Sciatic nerve (tissue), 2 donors: Measurements from ENCODE around the gene MDM4. TPM values are rescaled to one million over a fixed set of nuclear protein-coding genes. Genes with fewer than 3 reads are reported as not detected.
"Not testable (repeated sequence)": the region's sequence is repeated elsewhere in the genome, so short reads cannot be mapped to it uniquely, and the experiment has no call there.

Source experiments
- ATAC-seq: fragments of 200-7000 bp; cut with Tn5 transposase; one replicate; pipeline ENCODE4 v1.9.1; 2020; ENCODE audit warnings: mild to moderate bottlenecking, moderate library complexity
- DNase-seq: peaks from one replicate; pipeline ENCODE4 v3.0.0-alpha.2; 2020; ENCODE audit warnings: low spot score
- intact Hi-C: fragments of 100-400 bp; cut with DNase I; formaldehyde crosslinking; loops from one replicate; pipeline ENCODE4 v1.14.2; 2022
- total RNA-seq: library from RNA; stranded (reverse); fragmentation: NEBNext Ultra II Directional; extraction: Animal tissue kit (Norgen Biotek cat#: 25700); gene quantifications from one replicate; pipeline ENCODE4 v1.2.1, GENCODE V29; 2021
- donor health status: DM: no; HTN: no; CAD: no.
- donor health status: DM: no; HTN: no; CAD: no.

MDM4 gene
- total RNA-seq, 1 donor from 2014 or later = 157 TPM

DNA sequence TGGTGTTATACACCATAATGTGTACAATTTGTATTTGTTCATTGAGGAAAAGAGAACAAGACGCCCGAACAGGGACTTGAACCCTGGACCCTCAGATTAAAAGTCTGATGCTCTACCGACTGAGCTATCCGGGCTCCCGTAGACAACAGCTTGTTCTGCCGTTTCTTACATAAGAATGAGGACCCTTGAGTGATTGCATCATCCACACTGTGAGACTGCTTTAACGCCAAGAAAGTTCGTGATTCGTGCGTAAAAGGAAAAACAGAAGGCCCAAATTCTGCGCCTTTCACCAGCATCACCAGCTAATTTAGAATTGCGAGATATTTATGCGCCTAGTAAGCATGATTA is 9.3 kb upstream of the MDM4 start:
- intact Hi-C loops = no loop called here

DNA sequence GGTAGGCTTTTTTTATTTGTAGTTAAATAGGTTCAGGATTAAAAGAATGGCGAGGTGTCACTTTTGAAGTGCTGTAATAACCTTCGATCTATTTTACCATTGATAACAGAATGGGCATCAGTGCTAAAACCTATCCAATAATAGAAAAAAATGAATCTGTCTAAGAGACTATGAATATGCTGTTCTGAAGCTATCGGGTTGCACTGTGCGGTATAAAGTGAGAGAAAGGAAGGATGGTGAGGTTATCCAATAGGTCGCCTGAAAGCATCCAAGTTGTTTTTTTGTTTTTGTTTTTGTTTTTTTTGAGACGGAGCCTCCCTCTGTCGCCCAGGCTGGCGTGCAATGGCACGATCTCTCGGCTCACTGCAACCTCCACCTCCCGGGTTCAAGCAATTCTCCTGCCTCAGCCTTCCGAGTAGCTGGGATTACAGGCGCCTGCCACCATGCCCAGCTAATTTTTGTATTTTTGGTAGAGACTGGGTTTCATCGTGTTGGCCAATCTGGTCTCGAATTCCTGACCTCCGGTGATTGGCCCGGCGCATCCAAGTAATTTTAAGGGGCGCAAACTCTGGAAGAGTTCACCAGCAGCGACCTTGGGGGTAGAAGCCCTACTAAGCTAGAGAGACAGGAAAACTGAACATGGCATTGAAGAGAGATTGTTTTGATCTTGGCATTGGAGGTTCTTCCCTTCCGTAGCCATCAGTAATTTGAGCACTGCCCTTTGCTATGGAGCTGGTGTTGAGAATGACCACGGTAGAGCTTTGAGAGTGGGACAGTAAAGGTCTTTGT is 8.7 kb upstream of the MDM4 start:
- DNase-seq (no peak), ATAC-seq (peak; percentile 31)
- intact Hi-C loops = no loop called here

More for the DNA sequence above, 9.3 kb upstream of the MDM4 start:
- ATAC-seq (peak; percentile 92), DNase-seq (peak; percentile 87)

DNA sequence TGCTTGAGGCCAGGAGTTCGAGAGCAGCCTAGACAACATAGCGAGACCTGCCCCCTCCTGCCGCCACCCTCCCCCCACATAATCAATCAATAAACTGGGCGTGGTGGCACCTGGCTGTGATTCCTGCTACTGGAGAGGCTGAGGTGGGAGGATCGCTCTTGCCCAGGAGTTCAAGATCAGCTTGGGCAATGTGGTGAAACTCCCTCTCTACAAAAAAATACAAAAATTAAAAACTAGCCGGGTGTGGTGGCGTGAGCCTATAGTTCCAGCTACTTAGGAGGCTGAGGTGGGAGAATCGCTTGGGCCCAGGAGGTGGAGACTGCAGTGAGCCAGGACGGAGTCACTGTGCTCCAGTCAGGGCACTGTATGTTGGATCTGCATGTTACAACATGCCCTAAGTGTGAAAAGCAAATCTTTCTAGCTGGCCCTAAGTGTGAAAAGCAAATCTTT is 7.0 kb upstream of the MDM4 start:
- DNase-seq (no peak), ATAC-seq (no peak)
- intact Hi-C loops = no loop called here

GRCh38 chr1:204511366-204511765 is 4.8 kb upstream of the MDM4 start:
- intact Hi-C loops = no loop called here
- DNase-seq (no peak), ATAC-seq (no peak)

DNA sequence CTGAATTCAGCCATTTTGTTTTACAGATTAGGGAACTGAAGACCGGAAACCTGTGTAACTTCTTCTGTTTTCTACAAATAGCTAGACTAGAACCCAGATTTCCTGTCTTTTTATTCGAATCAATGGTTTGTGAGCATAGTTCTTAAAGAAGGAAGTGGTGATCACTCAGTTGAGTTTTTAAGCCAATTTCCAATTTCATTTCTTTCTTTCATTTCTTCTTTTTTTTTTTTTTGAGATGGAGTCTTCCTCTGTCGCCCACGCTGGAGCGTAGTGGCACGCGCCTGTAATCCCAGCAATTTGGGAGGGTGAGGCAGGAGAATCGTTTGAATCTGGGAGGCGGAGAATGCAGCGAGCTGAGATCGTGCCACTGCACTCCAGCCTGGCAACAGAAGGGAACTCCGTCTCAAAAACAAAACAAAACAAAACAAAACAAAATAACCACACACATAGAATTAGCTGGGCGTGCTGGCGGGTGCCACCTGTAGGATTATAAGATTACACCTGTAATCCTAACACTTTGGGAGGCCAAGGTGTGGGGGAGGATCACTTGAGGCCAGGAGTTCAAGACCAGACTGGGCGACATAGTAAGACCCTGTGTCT is 3.0 kb upstream of the MDM4 start:
- DNase-seq (no peak), ATAC-seq (no peak)
- intact Hi-C loops = no loop called here

GRCh38 chr1:204514828-204515227 is 1.4 kb upstream of the MDM4 start:
- no peak for ATAC-seq
- DNase-seq = no peak
- intact Hi-C loops = no loop called here

- DNase-seq, intact Hi-C loops, ATAC-seq: not testable (repeated sequence)
Observed at GRCh38 chr1:204517382-204517781, 1.2 kb downstream of the MDM4 start.

- intact Hi-C loops = no loop called here
- DNase-seq = no peak
- peak; percentile 6 for ATAC-seq
Observed at GRCh38 chr1:204520834-204521709, 4.9 kb downstream of the MDM4 start.

DNA sequence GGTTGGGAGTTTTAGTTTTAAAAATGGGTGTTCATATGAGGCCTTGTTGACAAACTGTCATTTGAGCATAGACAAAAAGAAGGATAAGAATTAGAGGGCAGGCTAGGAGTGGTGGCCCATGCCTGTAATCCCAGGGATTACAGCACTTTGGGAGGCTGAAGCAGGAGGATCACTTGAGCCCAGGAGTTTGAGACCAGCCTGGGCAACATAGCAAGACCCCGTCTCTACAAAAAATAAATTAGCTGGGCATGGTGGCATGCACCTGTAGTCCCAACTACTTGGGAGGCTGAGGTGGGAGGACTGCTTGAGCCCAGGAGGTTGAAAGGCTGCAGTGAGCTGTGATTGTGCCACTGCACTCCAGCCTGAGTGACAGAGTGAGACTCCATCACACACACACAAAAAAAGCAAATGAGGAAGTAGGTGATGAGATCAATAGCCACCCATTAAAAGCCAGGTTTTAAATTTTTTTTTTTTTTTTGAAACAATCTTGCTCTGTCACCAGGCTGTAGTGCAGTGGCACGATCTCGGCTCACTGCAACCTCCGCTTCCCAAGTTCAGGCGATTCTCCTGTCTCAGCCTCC is 5.8 kb downstream of the MDM4 start:
- intact Hi-C loops, ATAC-seq, DNase-seq: not testable (repeated sequence)

GRCh38 chr1:204523605-204524215 is 7.5 kb downstream of the MDM4 start:
- ATAC-seq (no peak), DNase-seq (no peak)
- intact Hi-C loops = no loop called here

DNA sequence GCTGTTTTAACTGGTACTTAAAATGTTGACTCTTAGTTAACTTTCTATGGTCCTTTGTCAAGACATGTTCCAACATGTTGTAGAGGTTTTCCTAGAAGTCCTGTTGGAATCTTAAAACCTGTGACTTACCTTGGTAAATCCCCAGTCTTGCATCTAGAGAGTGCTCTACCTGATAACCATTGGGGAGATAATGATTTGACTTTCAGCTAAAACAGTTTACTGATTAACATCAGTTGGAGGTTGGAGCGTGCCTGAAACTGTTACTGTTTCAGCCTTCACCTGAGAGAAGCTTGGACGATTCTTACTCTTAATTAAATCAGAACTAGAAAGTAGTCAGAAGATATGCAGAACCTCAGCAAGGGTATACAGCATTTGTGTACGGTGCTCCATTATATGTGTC is 8.8 kb downstream of the MDM4 start:
- intact Hi-C loops = no loop called here
- DNase-seq (no peak), ATAC-seq (no peak)

GRCh38 chr1:204528241-204528640 is 12.0 kb downstream of the MDM4 start:
- DNase-seq (no peak), ATAC-seq (no peak)
- intact Hi-C loops = no loop called here

DNA sequence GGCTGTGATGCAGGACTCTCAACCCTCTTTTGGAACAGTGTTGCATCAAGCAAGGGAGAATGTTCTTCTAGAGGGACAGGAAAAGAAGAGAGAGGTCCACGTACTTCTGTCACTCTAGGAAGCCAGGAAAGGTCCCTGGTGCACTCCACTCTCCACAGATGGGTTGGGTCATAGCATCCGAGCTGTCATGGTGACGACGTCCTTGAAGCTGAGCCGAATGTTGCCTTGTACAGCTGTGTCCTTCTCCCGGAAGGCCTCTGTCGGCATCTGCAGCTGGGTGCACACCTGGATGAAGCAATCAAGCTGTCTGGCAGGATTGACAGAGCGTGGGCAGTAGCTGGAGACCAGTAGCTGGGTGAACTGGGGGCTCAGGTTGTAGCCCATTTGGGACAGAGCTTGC is 12.5 kb downstream of the MDM4 start:
- ATAC-seq (no peak), DNase-seq (no peak)
- intact Hi-C loops = no loop called here

DNA sequence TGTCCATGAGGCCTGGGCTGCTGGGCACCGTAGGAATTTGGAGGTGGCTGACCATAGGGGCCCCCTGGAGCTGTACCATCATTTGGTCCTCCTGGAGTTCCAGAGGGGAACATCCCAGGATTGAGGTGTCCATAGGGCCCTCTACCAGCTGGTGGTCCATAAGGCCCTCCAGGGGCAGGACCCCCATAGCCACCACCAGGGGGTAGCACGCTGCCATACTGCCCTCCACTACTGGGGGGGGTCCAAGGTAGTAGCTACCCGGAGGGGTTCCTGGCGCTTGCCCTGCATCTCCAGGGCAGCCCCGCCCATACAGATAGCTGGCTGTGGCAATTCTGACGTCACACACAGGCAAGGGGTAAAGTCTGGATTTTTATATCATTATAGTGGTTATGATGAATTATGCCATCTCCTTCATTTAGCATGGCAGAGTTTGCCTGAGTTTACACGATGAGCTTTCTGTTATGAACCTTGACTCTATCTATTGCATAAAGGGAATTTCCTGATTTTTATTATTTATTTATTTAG is 13.2 kb downstream of the MDM4 start:
- ATAC-seq (no peak), DNase-seq (no peak)
- intact Hi-C loops = no loop called here

DNA sequence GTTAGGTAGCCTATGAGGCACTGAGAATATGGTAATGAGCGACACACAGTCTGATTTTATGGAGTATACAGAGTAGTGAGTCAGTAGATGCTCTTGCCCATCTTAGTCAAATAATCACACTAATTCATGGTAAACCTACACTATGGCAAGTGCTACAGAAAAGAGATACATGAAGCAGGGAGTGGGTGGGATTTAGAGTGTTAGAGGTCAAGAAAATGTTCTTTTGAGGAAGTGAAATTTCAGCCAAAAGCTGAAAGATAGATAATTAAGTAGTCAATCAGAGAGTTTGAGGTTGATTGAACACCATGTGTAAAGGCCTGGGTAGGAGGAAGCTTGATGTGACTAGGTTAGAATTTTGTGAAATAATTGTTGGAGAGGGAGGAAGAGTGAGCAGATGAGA is 14.7 kb downstream of the MDM4 start:
- DNase-seq (no peak), ATAC-seq (no peak)
- intact Hi-C loops = no loop called here

DNA sequence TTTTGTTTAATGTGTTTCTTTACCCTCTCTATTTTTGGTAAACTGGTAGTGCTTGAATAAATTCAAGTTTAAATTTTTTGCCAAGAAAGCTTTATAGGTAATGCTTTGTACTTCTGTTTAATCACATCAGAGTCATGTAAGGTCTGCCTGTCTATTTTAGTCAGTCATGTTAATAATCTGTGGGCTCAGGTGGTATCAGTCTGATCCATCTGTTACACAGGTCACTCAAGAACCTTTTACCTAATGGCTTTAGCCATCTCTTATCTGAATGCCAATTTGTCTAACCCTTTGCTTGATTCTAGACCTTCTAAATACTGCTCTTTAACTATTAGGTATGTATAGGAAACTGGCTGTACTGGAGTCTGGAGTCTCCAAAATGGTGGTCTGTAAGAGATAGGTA is 16.6 kb downstream of the MDM4 start:
- intact Hi-C loops = no loop called here
- no peak for ATAC-seq
- no peak for DNase-seq

GRCh38 chr1:204541626-204542025 is 25.4 kb downstream of the MDM4 start:
- intact Hi-C loops = no loop called here
- no peak for DNase-seq
- ATAC-seq = no peak

DNA sequence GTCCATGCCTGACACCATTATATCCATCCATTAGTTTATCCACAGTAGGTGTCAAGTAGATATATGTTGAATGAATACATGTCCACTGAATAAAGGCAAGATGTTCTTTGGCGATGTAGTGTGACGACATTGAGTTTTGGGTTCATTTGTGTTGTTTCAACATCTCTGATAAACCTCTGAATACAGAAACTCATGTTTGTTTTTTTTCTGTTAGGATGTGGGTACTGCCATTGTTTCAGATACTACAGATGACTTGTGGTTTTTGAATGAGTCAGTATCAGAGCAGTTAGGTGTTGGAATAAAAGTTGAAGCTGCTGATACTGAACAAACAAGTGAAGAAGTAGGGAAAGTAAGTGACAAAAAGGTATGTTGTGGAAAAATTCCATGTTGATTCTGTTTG is 28.1 kb downstream of the MDM4 start:
- DNase-seq (no peak), ATAC-seq (no peak)
- intact Hi-C loops = no loop called here

DNA sequence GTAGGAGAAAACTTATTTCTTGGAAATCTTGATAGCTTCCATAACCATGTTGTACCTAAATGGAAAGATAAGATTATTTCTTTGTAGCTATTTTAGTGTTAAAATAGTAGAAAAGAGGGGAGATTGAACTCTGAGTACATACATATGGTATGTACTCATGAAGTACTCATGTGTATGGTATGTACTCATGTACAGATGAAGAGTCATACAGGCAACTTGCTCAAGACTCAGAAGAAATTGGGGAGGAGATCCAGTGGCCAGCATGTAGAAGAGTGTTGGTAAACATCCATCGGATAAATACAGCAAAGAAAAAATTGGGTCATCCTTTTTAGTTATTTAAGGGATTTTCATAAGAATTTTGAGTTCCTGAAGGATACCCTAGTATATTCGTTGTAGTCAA is 29.0 kb downstream of the MDM4 start:
- ATAC-seq = no peak
- intact Hi-C loops = no loop called here

More for the DNA sequence above, 29.0 kb downstream of the MDM4 start:
- DNase-seq = no peak
